WTC11 (cell line): ENCODE data around the gene KCNT1. TPM values are rescaled to one million over a fixed set of nuclear protein-coding genes. Genes with fewer than 3 reads are reported as not detected.

Source experiments
- ATAC-seq: fragments of 200-7000 bp; cut with Tn5 transposase; 2 replicates; pipeline ENCODE4 v1.10.0; 2021; ENCODE audit warnings: mild to moderate bottlenecking, moderate library complexity
- CTCF ChIA-PET: fragments of 300-600 bp; sonication (Branson Sonifier 250); formaldehyde crosslinking; loops from one replicate; lab custom pipeline; 2021; ENCODE audit warnings: antibody characterized with exemption; lab: Charles Lee
- POLR2A ChIA-PET: fragments of 350-600 bp; sonication (Branson Sonifier 250); formaldehyde crosslinking; loops from one replicate; lab custom pipeline; 2021; ENCODE audit warnings: antibody characterized with exemption; lab: Charles Lee
- DNase-seq: peaks from one replicate; pipeline ENCODE4 v3.0.0; 2021; ENCODE audit warnings: low spot score
- H3K27ac Mint-ChIP-seq: 2 replicates; pipeline ENCODE4 v1.8.0; 2021; ENCODE audit warnings: mixed read lengths
- H3K27me3 Mint-ChIP-seq: 2 replicates; pipeline ENCODE4 v1.8.0; 2021; ENCODE audit warnings: low read depth, mild to moderate bottlenecking, moderate library complexity, mixed read lengths
- H3K36me3 Mint-ChIP-seq: 2 replicates; pipeline ENCODE4 v1.8.0; 2021; ENCODE audit warnings: mixed read lengths
- H3K4me1 Mint-ChIP-seq: 2 replicates; pipeline ENCODE4 v1.8.0; 2022; ENCODE audit warnings: mixed read lengths
- H3K4me3 Mint-ChIP-seq: 2 replicates; pipeline ENCODE4 v1.8.0; 2021; ENCODE audit warnings: mild to moderate bottlenecking, moderate library complexity, mixed read lengths
- H3K9me3 Mint-ChIP-seq: 2 replicates; pipeline ENCODE4 v1.8.0; 2021; ENCODE audit warnings: mixed read lengths
- E2F4 ChIP-seq: sonication (generic); formaldehyde crosslinking; IDR thresholded peaks from 2 replicates; pipeline ENCODE4 v1.8.1; 2022; ENCODE audit warnings: low read depth, mild to moderate bottlenecking, moderate library complexity, missing genetic modification reagents, borderline replicate concordance
- HMGA2 ChIP-seq: fragments of 250-450 bp; sonication (Bioruptor Pico); IDR thresholded peaks from 2 replicates; pipeline ENCODE4 v1.4.0; 2021; ENCODE audit warnings: mild to moderate bottlenecking, moderate library complexity
- IRF1 ChIP-seq: sonication (generic); formaldehyde crosslinking; IDR thresholded peaks from 2 replicates; pipeline ENCODE4 v1.8.0; 2023; ENCODE audit warnings: missing genetic modification reagents
- IRF2 ChIP-seq: sonication (generic); formaldehyde crosslinking; IDR thresholded peaks from 2 replicates; pipeline ENCODE4 v1.8.0; 2022; ENCODE audit warnings: low read depth, missing genetic modification reagents, borderline replicate concordance
- PRDM15 ChIP-seq: sonication (generic); formaldehyde crosslinking; IDR thresholded peaks from 2 replicates; pipeline ENCODE4 v1.8.0; 2022; ENCODE audit warnings: missing genetic modification reagents
- SOX15 ChIP-seq: fragments of 250-450 bp; sonication (Bioruptor Pico); IDR thresholded peaks from 2 replicates; pipeline ENCODE4 v1.9.0; 2021; ENCODE audit warnings: mild to moderate bottlenecking
- ZBTB43 ChIP-seq: sonication (generic); formaldehyde crosslinking; IDR thresholded peaks from 2 replicates; pipeline ENCODE4 v1.8.1; 2023; ENCODE audit warnings: mild to moderate bottlenecking, missing genetic modification reagents
- ZNF219 ChIP-seq: sonication (generic); formaldehyde crosslinking; IDR thresholded peaks from 2 replicates; pipeline ENCODE4 v1.8.0; 2023; ENCODE audit warnings: missing genetic modification reagents, mild to moderate bottlenecking, borderline replicate concordance
- ZNF281 ChIP-seq: sonication (generic); formaldehyde crosslinking; IDR thresholded peaks from 2 replicates; pipeline ENCODE4 v1.8.0; 2023; ENCODE audit warnings: mild to moderate bottlenecking, missing genetic modification reagents
- ZNF532 ChIP-seq: fragments of 250-450 bp; sonication (Bioruptor Pico); IDR thresholded peaks from 2 replicates; pipeline ENCODE4 v1.9.0; 2021; ENCODE audit warnings: mild to moderate bottlenecking, borderline replicate concordance
- ZSCAN18 ChIP-seq: fragments of 250-450 bp; sonication (Bioruptor Pico); IDR thresholded peaks from 2 replicates; pipeline ENCODE4 v2.1.2; 2022; ENCODE audit warnings: mild to moderate bottlenecking, moderate library complexity
- total RNA-seq: library from RNA; stranded (reverse); gene quantifications from 3 replicates; pipeline ENCODE4 v1.2.3, GENCODE V29; 2021

The KCNT1 gene
- total RNA-seq, 1 experiment from 2014 or later = 0.13 TPM

GRCh38 chr9:135779571-135779970 lies 77.6 kb downstream of the KCNT1 start:
- H3K27me3 Mint-ChIP-seq = no peaks in the 10 kb centered on the region
- H3K4me1 Mint-ChIP-seq = no peaks in the 10 kb centered on the region
- H3K4me3 Mint-ChIP-seq = no peak overlapping the region
- ChIA-PET POLR2A (no interaction called here), CTCF (interaction anchor here (1.5 kb wide), 1 partner anchor 18 kb away, joined by 3 read pairs; no protein-coding TSS in a partner anchor)
- no peak for TF ChIP-seq ZNF219
- no peak for TF ChIP-seq ZNF281 (CRISPR knock-in tag)
- no peak for TF ChIP-seq ZNF532 (CRISPR knock-in tag)
- TF ChIP-seq IRF1 (CRISPR knock-in tag) = no peak
- TF ChIP-seq E2F4 (CRISPR knock-in tag) = no peak
- no peak for TF ChIP-seq ZSCAN18 (CRISPR knock-in tag)
- TF ChIP-seq IRF2 = no peak
- no peak for TF ChIP-seq HMGA2
- TF ChIP-seq ZBTB43 (CRISPR knock-in tag) = no peak
- TF ChIP-seq SOX15 (CRISPR knock-in tag) = no peak
- no peaks in the 10 kb centered on the region for H3K36me3 Mint-ChIP-seq
- ATAC-seq = no peak
- DNase-seq = no peak
- H3K27ac Mint-ChIP-seq = no peak overlapping the region
- no peaks in the 10 kb centered on the region for H3K9me3 Mint-ChIP-seq

GRCh38 chr9:135780086-135780485 lies 78.1 kb downstream of the KCNT1 start:
- ATAC-seq = no peak
- Mint-ChIP-seq H3K9me3 (no peaks in the 10 kb centered on the region), H3K36me3 (no peaks in the 10 kb centered on the region), H3K27ac (no peak overlapping the region), H3K4me1 (no peaks in the 10 kb centered on the region)
- no peak for TF ChIP-seq PRDM15 (CRISPR knock-in tag)
- 0 out of 2 replicates have a peak, but pooled peaks have one; percentile 18 for TF ChIP-seq E2F4 (CRISPR knock-in tag)
- TF ChIP-seq, all 79 proteins: peak for 1
- Mint-ChIP-seq H3K27me3 (no peaks in the 10 kb centered on the region), H3K4me3 (no peak overlapping the region)
- ChIA-PET CTCF (interaction anchor here (1.5 kb wide), 1 partner anchor 18 kb away, joined by 3 read pairs; no protein-coding TSS in a partner anchor), POLR2A (interaction anchor here (0.6 kb wide), 1 partner anchor 854 kb away, joined by 5 read pairs; no protein-coding TSS in a partner anchor)
- no peak for DNase-seq
